CD4-positive, alpha-beta T cell treated with Interleukin-17A for 1 hour (primary cell): ENCODE results near the gene ZNF287.
A peak's percentile ranks its signal among the peaks of the same experiment; 100 is the strongest.

Experiments
- DNase-seq: peaks from one replicate; pipeline ENCODE4 v3.0.0-alpha.2; 2020

The ZNF287 gene

GRCh38 chr17:16515933-16516332 is 53.1 kb downstream of the ZNF287 start:
- DNase-seq = no peak

- no peak for DNase-seq
These were observed 55.1 kb downstream of the ZNF287 start for GRCh38 chr17:16513873-16514272.

GRCh38 chr17:16512011-16512410 is 57.0 kb downstream of the ZNF287 start:
- peak; percentile 1 for DNase-seq

GRCh38 chr17:16511593-16511992 is 57.4 kb downstream of the ZNF287 start:
- no peak for DNase-seq

DNA sequence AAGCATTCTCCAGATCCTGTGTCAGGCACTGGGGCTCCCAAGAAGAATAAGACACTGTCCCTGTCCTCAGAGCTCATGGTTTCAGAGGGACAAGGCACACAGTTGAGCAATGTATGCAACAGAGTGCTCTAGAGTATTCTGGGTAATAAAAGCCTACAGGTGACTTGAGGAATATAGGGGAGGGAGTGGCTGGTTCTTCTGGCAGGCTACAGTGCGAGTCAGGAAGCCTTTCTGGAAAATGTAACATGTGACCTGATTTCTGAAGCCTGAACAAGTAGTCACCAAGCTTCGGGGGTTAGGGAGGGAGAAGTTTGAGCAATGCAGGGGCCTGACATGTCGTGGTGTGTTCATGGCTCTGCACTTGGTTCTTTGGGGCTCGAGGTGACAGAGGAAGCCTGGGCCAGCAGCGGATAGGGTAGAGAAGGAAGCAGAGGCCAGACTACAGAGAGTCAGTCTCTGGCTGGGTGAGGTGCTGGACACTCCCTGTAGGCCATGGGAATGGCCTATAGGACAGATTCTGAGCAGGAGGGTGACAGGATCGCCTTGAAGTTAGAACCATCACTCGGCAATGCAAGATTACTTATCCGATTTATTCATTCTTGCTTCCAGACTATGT is 61.0 kb downstream of the ZNF287 start:
- DNase-seq = no peak

GRCh38 chr17:16506188-16506587 is 62.8 kb downstream of the ZNF287 start:
- DNase-seq = no peak

DNA sequence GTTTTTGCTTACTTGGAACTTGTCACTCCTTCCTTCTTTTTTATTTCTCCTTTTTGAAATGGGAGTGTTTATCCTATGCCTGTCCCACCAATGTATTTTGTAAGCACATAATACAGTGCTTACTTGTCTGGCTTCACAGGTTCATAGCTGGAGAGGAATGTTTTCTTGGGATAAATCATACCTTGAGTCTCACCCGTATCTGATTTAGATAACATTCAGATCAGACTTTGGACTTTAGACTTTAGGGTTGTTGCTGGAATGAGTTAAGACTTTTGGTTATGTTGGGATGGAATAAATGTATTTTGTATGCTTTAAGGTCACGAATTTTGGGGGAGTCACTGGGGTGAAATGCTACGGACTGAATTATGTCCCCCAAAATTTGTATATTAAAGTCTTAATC is 64.0 kb downstream of the ZNF287 start:
- no peak for DNase-seq
